GM20000 (cell line): ENCODE data around the gene CDC123.

ENCODE experiments used
- DNase-seq: peaks from one replicate; pipeline ENCODE4 v3.0.0; 2012; ENCODE audit warnings: low spot score
- CTCF ChIP-seq: IDR thresholded peaks from 2 replicates; pipeline ENCODE4 v1.5.1; 2012; ENCODE audit warnings: mild to moderate bottlenecking, control low read depth; ENCODE audit errors: extremely low read depth, missing control alignments

CDC123 gene

GRCh38 chr10:12202226-12202625 is 6.2 kb downstream of the CDC123 start:
- DNase-seq, result no peak
- no peak for TF ChIP-seq CTCF

- no peak for DNase-seq
- no peak for TF ChIP-seq CTCF
Measured at GRCh38 chr10:12205082-12205481, 9.1 kb downstream of the CDC123 start.

- TF ChIP-seq CTCF, result no peak
- DNase-seq, result no peak
Measured at GRCh38 chr10:12207114-12207513, 11.1 kb downstream of the CDC123 start.

GRCh38 chr10:12208460-12208859 is 12.5 kb downstream of the CDC123 start:
- TF ChIP-seq CTCF, result no peak
- DNase-seq, result no peak

GRCh38 chr10:12212454-12212853 is 16.5 kb downstream of the CDC123 start:
- TF ChIP-seq CTCF, result no peak
- no peak for DNase-seq

GRCh38 chr10:12213621-12214020 is 17.6 kb downstream of the CDC123 start:
- no peak for TF ChIP-seq CTCF

GRCh38 chr10:12214093-12214492 is 18.1 kb downstream of the CDC123 start:
- no peak for TF ChIP-seq CTCF
- no peak for DNase-seq

More at GRCh38 chr10:12213621-12214020, 17.6 kb downstream of the CDC123 start:
- no peak for DNase-seq
